ENCODE data around the gene L3MBTL2. TPM values are rescaled to one million over a fixed set of nuclear protein-coding genes. Genes with fewer than 3 reads are reported as not detected.

Gene L3MBTL2
- total and polyA plus RNA-seq, 10 of the 15 experiments (the other 5 are each of a cell fraction or from before 2014, with no cell fraction given): 13.2 to 37.6 (median 28.2) TPM

GRCh38 chr22:41264408-41264941, 59.4 kb downstream of the L3MBTL2 start (continued):
- TF ChIP-seq, protein P1, sequence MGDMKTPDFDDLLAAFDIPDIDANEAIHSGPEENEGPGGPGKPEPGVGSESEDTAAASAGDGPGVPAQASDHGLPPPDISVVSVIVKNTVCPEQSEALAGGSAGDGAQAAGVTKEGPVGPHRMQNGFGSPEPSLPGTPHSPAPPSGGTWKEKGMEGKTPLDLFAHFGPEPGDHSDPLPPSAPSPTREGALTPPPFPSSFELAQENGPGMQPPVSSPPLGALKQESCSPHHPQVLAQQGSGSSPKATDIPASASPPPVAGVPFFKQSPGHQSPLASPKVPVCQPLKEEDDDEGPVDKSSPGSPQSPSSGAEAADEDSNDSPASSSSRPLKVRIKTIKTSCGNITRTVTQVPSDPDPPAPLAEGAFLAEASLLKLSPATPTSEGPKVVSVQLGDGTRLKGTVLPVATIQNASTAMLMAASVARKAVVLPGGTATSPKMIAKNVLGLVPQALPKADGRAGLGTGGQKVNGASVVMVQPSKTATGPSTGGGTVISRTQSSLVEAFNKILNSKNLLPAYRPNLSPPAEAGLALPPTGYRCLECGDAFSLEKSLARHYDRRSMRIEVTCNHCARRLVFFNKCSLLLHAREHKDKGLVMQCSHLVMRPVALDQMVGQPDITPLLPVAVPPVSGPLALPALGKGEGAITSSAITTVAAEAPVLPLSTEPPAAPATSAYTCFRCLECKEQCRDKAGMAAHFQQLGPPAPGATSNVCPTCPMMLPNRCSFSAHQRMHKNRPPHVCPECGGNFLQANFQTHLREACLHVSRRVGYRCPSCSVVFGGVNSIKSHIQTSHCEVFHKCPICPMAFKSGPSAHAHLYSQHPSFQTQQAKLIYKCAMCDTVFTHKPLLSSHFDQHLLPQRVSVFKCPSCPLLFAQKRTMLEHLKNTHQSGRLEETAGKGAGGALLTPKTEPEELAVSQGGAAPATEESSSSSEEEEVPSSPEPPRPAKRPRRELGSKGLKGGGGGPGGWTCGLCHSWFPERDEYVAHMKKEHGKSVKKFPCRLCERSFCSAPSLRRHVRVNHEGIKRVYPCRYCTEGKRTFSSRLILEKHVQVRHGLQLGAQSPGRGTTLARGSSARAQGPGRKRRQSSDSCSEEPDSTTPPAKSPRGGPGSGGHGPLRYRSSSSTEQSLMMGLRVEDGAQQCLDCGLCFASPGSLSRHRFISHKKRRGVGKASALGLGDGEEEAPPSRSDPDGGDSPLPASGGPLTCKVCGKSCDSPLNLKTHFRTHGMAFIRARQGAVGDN (IDR thresholded peaks at IDR 0.05): no peak
- TF ChIP-seq SIN3A (IDR thresholded peaks at IDR 0.05; ENCODE audit: low read depth, low read length) (no peak), NKRF (conservative IDR thresholded peaks at IDR 0.05) (no peak), PKNOX1 (IDR thresholded peaks at IDR 0.05) (no peak), SUPT20H (IDR thresholded peaks at IDR 0.05; ENCODE audit: borderline replicate concordance, control insufficient read depth, low read depth, low read length) (no peak), NFIC (IDR thresholded peaks at IDR 0.05; ENCODE audit: low read depth, low read length) (no peak)

All from GM12878 (cell line).